ENCODE results near the gene ASCL5. TPM values are rescaled to one million over a fixed set of nuclear protein-coding genes. Genes with fewer than 3 reads are reported as not detected.

ASCL5 gene
- total RNA-seq, 1 experiment from 2014 or later, result 0.24 TPM

GRCh38 chr1:201084295-201084694 lies 42.7 kb downstream of the ASCL5 start:
- Histone ChIP-seq H3K9me2 (ENCODE audit: insufficient read depth) (no peaks in the 10 kb centered on the region), H4K20me1 (ENCODE audit: insufficient read depth) (no peaks in the 10 kb centered on the region), H3K4me2 (no peak overlapping the region), H3K79me2 (ENCODE audit: low read depth) (no peaks in the 10 kb centered on the region), H3K4me3 (no peak overlapping the region), H3K4me1 (replicated peaks; ENCODE audit: insufficient read depth) (no peaks in the 10 kb centered on the region), H3K27ac (no peak overlapping the region), H3K9me3 (ENCODE audit: insufficient read depth, low read depth) (no peaks in the 10 kb centered on the region), H3F3A (ENCODE audit: insufficient read depth, low read depth) (no peaks in the 10 kb centered on the region), H3K36me3 (ENCODE audit: low read depth) (no peaks in the 10 kb centered on the region), H2AFZ (no peak overlapping the region), H3K27me3 (ENCODE audit: insufficient read depth, low read depth) (peaks cover 39% of the 10 kb centered on the region; the same call in 1 of the 2 replicates)
- no TSS peak for BruUV-seq (replicated peaks)
- ChIA-PET POLR2A (ENCODE audit: unreplicated experiment) (no interaction called here), CTCF (interaction anchor here (0.6 to 0.7 kb wide), 2 partner anchors 28 to 29 kb away, joined by 3 to 16 read pairs; partner anchors contain the start of gene CACNA1S)
- intact Hi-C loops (cut with micrococcal nuclease; ENCODE audit: unreplicated experiment), result no loop called here
- no peak for DNase-seq
- no peak for TF ChIP-seq CTCF (conservative IDR thresholded peaks at IDR 0.05)
- TF ChIP-seq EZH2 (IDR thresholded peaks at IDR 0.05; ENCODE audit: low read depth), result no peak

- Histone ChIP-seq H3K4me2 (no peak overlapping the region), H3K36me3 (ENCODE audit: low read depth) (no peaks in the 10 kb centered on the region), H2AFZ (no peak overlapping the region), H3K9me3 (ENCODE audit: insufficient read depth, low read depth) (no peaks in the 10 kb centered on the region), H3K27me3 (ENCODE audit: insufficient read depth, low read depth) (peaks cover 35% of the 10 kb centered on the region), H3F3A (ENCODE audit: insufficient read depth, low read depth) (no peaks in the 10 kb centered on the region), H3K4me3 (no peak overlapping the region), H3K4me1 (replicated peaks; ENCODE audit: insufficient read depth) (no peaks in the 10 kb centered on the region), H3K79me2 (ENCODE audit: low read depth) (no peaks in the 10 kb centered on the region), H4K20me1 (ENCODE audit: insufficient read depth) (no peaks in the 10 kb centered on the region), H3K9me2 (ENCODE audit: insufficient read depth) (no peaks in the 10 kb centered on the region), H3K27ac (no peak overlapping the region)
- ChIA-PET POLR2A (ENCODE audit: unreplicated experiment) (no interaction called here), CTCF (interaction anchor here (0.6 kb wide), 1 partner anchor 28 kb away, joined by 16 read pairs; the partner anchor contains the start of gene CACNA1S)
- intact Hi-C loops (cut with micrococcal nuclease; ENCODE audit: unreplicated experiment), result no loop called here
- TF ChIP-seq CTCF (conservative IDR thresholded peaks at IDR 0.05), result no peak
- TF ChIP-seq EZH2 (IDR thresholded peaks at IDR 0.05; ENCODE audit: low read depth), result no peak
- BruUV-seq (replicated peaks), result no TSS peak
- no peak for DNase-seq
These were observed 43.2 kb downstream of the ASCL5 start for GRCh38 chr1:201083741-201084140.

DNA sequence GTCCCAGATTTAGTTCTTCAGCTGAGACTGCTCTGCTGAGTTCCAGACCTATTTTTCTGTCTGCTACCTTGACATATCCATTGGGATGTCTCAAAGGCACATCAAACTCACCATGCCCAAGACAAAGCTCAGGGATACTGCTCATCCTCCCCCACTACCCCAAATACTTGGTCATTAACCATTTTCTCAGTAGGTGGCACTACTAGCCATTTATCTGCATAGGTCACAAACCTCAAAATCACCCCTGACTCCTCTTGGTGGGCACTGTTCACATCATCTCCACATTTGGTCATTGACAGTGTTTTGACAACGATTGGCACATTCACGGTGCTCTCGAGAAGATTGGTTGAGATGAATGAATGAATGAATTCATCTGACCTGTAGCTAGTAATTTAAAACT lies 46.8 kb downstream of the ASCL5 start:
- no peaks in the 10 kb centered on the region for H3F3A ChIP-seq (ENCODE audit: insufficient read depth, low read depth)
- H3K4me1 ChIP-seq (replicated peaks; ENCODE audit: insufficient read depth), result no peaks in the 10 kb centered on the region
- TF ChIP-seq EZH2 (IDR thresholded peaks at IDR 0.05; ENCODE audit: low read depth) (no peak), CTCF (conservative IDR thresholded peaks at IDR 0.05) (no peak)
- H3K4me2 ChIP-seq, result no peak overlapping the region
- no peaks in the 10 kb centered on the region for H3K9me3 ChIP-seq (ENCODE audit: insufficient read depth, low read depth)
- peaks cover 57% of the 10 kb centered on the region for H3K27me3 ChIP-seq (ENCODE audit: insufficient read depth, low read depth)
- H3K36me3 ChIP-seq (ENCODE audit: low read depth), result no peaks in the 10 kb centered on the region
- intact Hi-C loops (cut with micrococcal nuclease; ENCODE audit: unreplicated experiment), result no loop called here
- no peaks in the 10 kb centered on the region for H3K9me2 ChIP-seq (ENCODE audit: insufficient read depth)
- no peak overlapping the region for H3K27ac ChIP-seq
- no TSS peak for BruUV-seq (replicated peaks)
- no peak for DNase-seq
- POLR2A ChIA-PET (ENCODE audit: unreplicated experiment), result interaction anchor here (0.7 kb wide), 1 partner anchor 33 kb away, joined by 3 read pairs; no protein-coding TSS in a partner anchor
- H3K79me2 ChIP-seq (ENCODE audit: low read depth), result no peaks in the 10 kb centered on the region
- H4K20me1 ChIP-seq (ENCODE audit: insufficient read depth), result no peaks in the 10 kb centered on the region
- CTCF ChIA-PET, result interaction anchor here (0.6 to 0.8 kb wide), 3 partner anchors 33 to 546 kb away, joined by 3 to 18 read pairs (median 10); no protein-coding TSS in a partner anchor
- no peak overlapping the region for H2AFZ ChIP-seq
- no peak overlapping the region for H3K4me3 ChIP-seq

Data from PC-9 (cell line).